ENCODE data around the gene PATJ. TPM values are rescaled to one million over a fixed set of nuclear protein-coding genes. Genes with fewer than 3 reads are reported as not detected.

Gene PATJ
- total RNA-seq, 1 experiment from 2014 or later, result 47.3 TPM

DNA sequence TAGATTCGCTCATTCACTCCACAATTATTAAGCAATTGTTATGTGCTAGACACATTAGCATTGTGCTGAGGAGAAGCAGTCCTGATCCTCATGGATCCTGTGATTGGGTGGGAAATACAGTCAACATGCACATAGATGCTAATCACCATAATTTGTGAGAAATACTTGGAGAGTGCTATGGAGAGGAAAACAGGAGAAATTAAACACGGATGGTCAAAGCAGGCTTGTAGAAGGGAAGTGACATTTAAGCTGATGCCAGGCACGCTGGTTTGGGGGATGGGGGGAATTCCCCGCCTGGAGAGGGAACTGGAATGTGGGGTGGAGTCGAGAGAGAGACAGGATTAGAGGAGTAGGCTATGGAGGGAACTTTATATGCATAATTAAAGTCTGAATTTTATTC, 400.2 kb downstream of the PATJ start:
- Histone ChIP-seq H2BK12ac (ENCODE audit: insufficient read length, low read depth, low read length) (no peak overlapping the region), H4K8ac (replicated peaks; ENCODE audit: insufficient read length, low read depth, low read length) (no peak overlapping the region), H4K5ac (ENCODE audit: insufficient read length, low read depth, low read length) (no peak overlapping the region), H2BK15ac (ENCODE audit: low read depth, low read length) (no peak overlapping the region), H3K14ac (ENCODE audit: insufficient read depth, low read length) (no peak overlapping the region), H3K23ac (ENCODE audit: insufficient read length, low read depth, low read length) (no peak overlapping the region), H2BK5ac (ENCODE audit: insufficient read length, low read length) (no peak overlapping the region), H2BK20ac (ENCODE audit: low read depth, low read length, poor library complexity, severe bottlenecking) (no peak overlapping the region), H4K91ac (ENCODE audit: insufficient read length, low read depth, low read length) (no peak overlapping the region), H3K4ac (ENCODE audit: low read depth, low read length) (no peak overlapping the region), H3K27ac (ENCODE audit: insufficient read length, low read depth, low read length) (no peak overlapping the region), H3K4me2 (ENCODE audit: insufficient read depth, insufficient read length, low read length) (peak overlapping the region; percentile 30), H3K9me3 (ENCODE audit: control insufficient read depth, low read depth, low read length) (no peaks in the 10 kb centered on the region), H3K9ac (ENCODE audit: extremely low read depth, insufficient read length, low read length) (no peak overlapping the region), H3T11ph (ENCODE audit: low read length) (no peak overlapping the region), H3K79me1 (ENCODE audit: insufficient read depth, low read depth, low read length, poor library complexity, severe bottlenecking) (no peaks in the 10 kb centered on the region), H3K4me1 (ENCODE audit: insufficient read depth, low read length) (peaks cover 2% of the 10 kb centered on the region; the same call in 1 of the 2 replicates), H2BK120ac (ENCODE audit: low read depth, low read length, poor library complexity, severe bottlenecking) (no peak overlapping the region), H2AFZ (ENCODE audit: low read length) (no peak overlapping the region), H4K20me1 (ENCODE audit: control insufficient read depth, insufficient read depth, insufficient read length) (no peaks in the 10 kb centered on the region), H3K27me3 (ENCODE audit: insufficient read depth, low read length) (no peaks in the 10 kb centered on the region), H3K23me2 (ENCODE audit: insufficient read length, low read depth, low read length, poor library complexity, severe bottlenecking) (no peaks in the 10 kb centered on the region), H3K56ac (ENCODE audit: insufficient read length, low read depth, low read length) (no peak overlapping the region), H3K79me2 (ENCODE audit: insufficient read depth, low read length) (no peaks in the 10 kb centered on the region), H3K18ac (ENCODE audit: insufficient read length, low read depth, low read length) (no peak overlapping the region), H2AK5ac (ENCODE audit: insufficient read length, low read length) (no peak overlapping the region)
- H3K9me3 Mint-ChIP-seq, result no peaks in the 10 kb centered on the region
- DNase-seq, result peak; percentile 51
- no CpG with 5 or more reads among the region's 5 CpGs for WGBS (ENCODE audit: extremely low coverage, insufficient read length, low lambda C conversion rate)
- peak overlapping the region in 1 of 3 experiments; percentile 15; a peak in 2 of 7 replicates for H3K27ac Mint-ChIP-seq
- H3K4me3 Mint-ChIP-seq, result peak overlapping the region in 1 of 2 experiments; percentile 21; a peak in 2 of 5 replicates
- H3K36me3 Mint-ChIP-seq (ENCODE audit: insufficient read depth in 1 of 3, low read depth in 3 of 3), result peaks cover 0 to 9% (median 7%) of the 10 kb centered on the region in 3 experiments; a peak in 5 of 7 replicates
- H3K4me1 Mint-ChIP-seq, result peaks cover 12 to 15% of the 10 kb centered on the region in 2 experiments
- TF ChIP-seq, protein P1, sequence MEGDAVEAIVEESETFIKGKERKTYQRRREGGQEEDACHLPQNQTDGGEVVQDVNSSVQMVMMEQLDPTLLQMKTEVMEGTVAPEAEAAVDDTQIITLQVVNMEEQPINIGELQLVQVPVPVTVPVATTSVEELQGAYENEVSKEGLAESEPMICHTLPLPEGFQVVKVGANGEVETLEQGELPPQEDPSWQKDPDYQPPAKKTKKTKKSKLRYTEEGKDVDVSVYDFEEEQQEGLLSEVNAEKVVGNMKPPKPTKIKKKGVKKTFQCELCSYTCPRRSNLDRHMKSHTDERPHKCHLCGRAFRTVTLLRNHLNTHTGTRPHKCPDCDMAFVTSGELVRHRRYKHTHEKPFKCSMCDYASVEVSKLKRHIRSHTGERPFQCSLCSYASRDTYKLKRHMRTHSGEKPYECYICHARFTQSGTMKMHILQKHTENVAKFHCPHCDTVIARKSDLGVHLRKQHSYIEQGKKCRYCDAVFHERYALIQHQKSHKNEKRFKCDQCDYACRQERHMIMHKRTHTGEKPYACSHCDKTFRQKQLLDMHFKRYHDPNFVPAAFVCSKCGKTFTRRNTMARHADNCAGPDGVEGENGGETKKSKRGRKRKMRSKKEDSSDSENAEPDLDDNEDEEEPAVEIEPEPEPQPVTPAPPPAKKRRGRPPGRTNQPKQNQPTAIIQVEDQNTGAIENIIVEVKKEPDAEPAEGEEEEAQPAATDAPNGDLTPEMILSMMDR (conservative IDR thresholded peaks at IDR 0.05), result no peak
- no peaks in the 10 kb centered on the region for H3K27me3 Mint-ChIP-seq (ENCODE audit: low read depth)

All from H9 (cell line).